HG02588 (cell line): ENCODE data around the gene MACROD2.
"Not testable (repeated sequence)": the region's sequence is repeated elsewhere in the genome, so short reads cannot be mapped to it uniquely, and the experiment has no call there.

ENCODE experiments used
- ATAC-seq: cut with Tn5 transposase; IDR thresholded peaks from one replicate; pipeline ENCODE4 v1.9.1; 2021; ENCODE audit warnings: mild to moderate bottlenecking, moderate library complexity; ENCODE audit not compliant: unreplicated experiment

Gene MACROD2

GRCh38 chr20:15512916-15513315, 1517.6 kb downstream of the MACROD2 start:
- no peak for ATAC-seq

- ATAC-seq = no peak
Measured at GRCh38 chr20:15515691-15516090, 1520.4 kb downstream of the MACROD2 start.

- ATAC-seq = no peak
Measured at GRCh38 chr20:15520930-15521524, 1525.7 kb downstream of the MACROD2 start.

- ATAC-seq = no peak
Measured at GRCh38 chr20:15523400-15523799, 1528.1 kb downstream of the MACROD2 start.

- ATAC-seq = no peak
Measured at GRCh38 chr20:15528391-15529111, 1533.2 kb downstream of the MACROD2 start.

- no peak for ATAC-seq
Measured at GRCh38 chr20:15535863-15536262, 1540.5 kb downstream of the MACROD2 start.

GRCh38 chr20:15537200-15537599, 1541.9 kb downstream of the MACROD2 start:
- ATAC-seq = not testable (repeated sequence)

- ATAC-seq = no peak
Measured at GRCh38 chr20:15542655-15543054, 1547.3 kb downstream of the MACROD2 start.

GRCh38 chr20:15544742-15545141, 1549.4 kb downstream of the MACROD2 start:
- no peak for ATAC-seq

- ATAC-seq = no peak
Measured at GRCh38 chr20:15546525-15547023, 1551.3 kb downstream of the MACROD2 start.

GRCh38 chr20:15547119-15547518, 1551.8 kb downstream of the MACROD2 start:
- no peak for ATAC-seq

GRCh38 chr20:15550116-15550870, 1555.0 kb downstream of the MACROD2 start:
- ATAC-seq = no peak

GRCh38 chr20:15555913-15556312, 1560.6 kb downstream of the MACROD2 start:
- ATAC-seq = no peak

- ATAC-seq = no peak
Measured at GRCh38 chr20:15556869-15557268, 1561.6 kb downstream of the MACROD2 start.

GRCh38 chr20:15561070-15561569, 1565.8 kb downstream of the MACROD2 start:
- no peak for ATAC-seq

- ATAC-seq = no peak
Measured at GRCh38 chr20:15561707-15562404, 1566.5 kb downstream of the MACROD2 start.

- ATAC-seq = no peak
Measured at GRCh38 chr20:15563836-15564235, 1568.5 kb downstream of the MACROD2 start.

GRCh38 chr20:15564981-15565380, 1569.7 kb downstream of the MACROD2 start:
- ATAC-seq = peak; percentile 69

- no peak for ATAC-seq
Measured at GRCh38 chr20:15565786-15566185, 1570.5 kb downstream of the MACROD2 start.

GRCh38 chr20:15567219-15567618, 1571.9 kb downstream of the MACROD2 start:
- no peak for ATAC-seq

GRCh38 chr20:15570156-15570555, 1574.8 kb downstream of the MACROD2 start:
- ATAC-seq = no peak
